Hepatocyte (in vitro differentiated cells): ENCODE data around the gene KRTDAP. TPM values are rescaled to one million over a fixed set of nuclear protein-coding genes. Genes with fewer than 3 reads are reported as not detected.

Experiments used
- DNase-seq: peaks from one replicate; pipeline ENCODE4 v3.0.0-alpha.2; 2016; ENCODE audit warnings: low spot score
- H2AFZ ChIP-seq: fragments of 200-600 bp; sonication (generic); 2 replicates; pipeline ENCODE4 v1.6.0; 2016; ENCODE audit warnings: antibody characterized with exemption, mild to moderate bottlenecking
- H3K27ac ChIP-seq: fragments of 200-600 bp; sonication (generic); 2 replicates; pipeline ENCODE4 v1.5.1; 2016; ENCODE audit warnings: mild to moderate bottlenecking
- H3K27me3 ChIP-seq: fragments of 200-600 bp; sonication (generic); 2 replicates; pipeline ENCODE4 v1.6.1; 2016
- H3K36me3 ChIP-seq: fragments of 200-600 bp; sonication (generic); replicated peaks from 2 replicates; pipeline ENCODE4 v1.5.1; 2016; ENCODE audit warnings: low read depth; ENCODE audit not compliant: insufficient read depth
- H3K4me1 ChIP-seq: fragments of 200-600 bp; sonication (generic); 2 replicates; pipeline ENCODE4 v1.5.1; 2016; ENCODE audit warnings: mild to moderate bottlenecking, moderate library complexity; ENCODE audit not compliant: insufficient read depth
- H3K4me2 ChIP-seq: fragments of 200-600 bp; sonication (generic); 2 replicates; pipeline ENCODE4 v1.6.0; 2016
- H3K4me3 ChIP-seq: fragments of 200-600 bp; sonication (generic); 2 replicates; pipeline ENCODE4 v1.5.1; 2016; ENCODE audit warnings: mild to moderate bottlenecking
- H3K79me2 ChIP-seq: fragments of 200-600 bp; sonication (generic); 2 replicates; pipeline ENCODE4 v1.6.0; 2017; ENCODE audit warnings: mild to moderate bottlenecking
- H3K9me2 ChIP-seq: fragments of 200-600 bp; sonication (generic); replicated peaks from 2 replicates; pipeline ENCODE4 v1.6.0; 2017; ENCODE audit warnings: mild to moderate bottlenecking; ENCODE audit not compliant: insufficient read depth
- H3K9me3 ChIP-seq: fragments of 200-600 bp; sonication (generic); 2 replicates; pipeline ENCODE4 v1.5.1; 2016; ENCODE audit warnings: low read depth, mild to moderate bottlenecking
- H4K20me1 ChIP-seq: fragments of 200-600 bp; sonication (generic); 2 replicates; pipeline ENCODE4 v1.6.0; 2016; ENCODE audit warnings: mild to moderate bottlenecking; ENCODE audit not compliant: insufficient read depth, poor library complexity, severe bottlenecking
- EZH2 ChIP-seq: fragments of 200-600 bp; sonication (generic); IDR thresholded peaks from 2 replicates; pipeline ENCODE4 v1.6.1; 2016; ENCODE audit warnings: antibody characterized with exemption, mild to moderate bottlenecking, borderline replicate concordance
- EZH2phosphoT487 ChIP-seq: fragments of 200-600 bp; sonication (generic); IDR thresholded peaks from one replicate; pipeline ENCODE4 v1.6.1; 2018; ENCODE audit warnings: antibody characterized with exemption, mild to moderate bottlenecking, low read depth, moderate library complexity; ENCODE audit not compliant: unreplicated experiment, severe bottlenecking
- WGBS: methylation state at CpG from one replicate; pipeline ENCODE4 v1.1.6; 2016; ENCODE audit warnings: low lambda C conversion rate; ENCODE audit errors: missing lambda C conversion rate; 5-methylcytosine and 5-hydroxymethylcytosine counted together
- polyA plus RNA-seq: library from polyadenylated mRNA; unstranded; fragments of >200 nt; fragmentation: Nextera tagmentation; extraction: Ambion mirVana; gene quantifications from 2 replicates; pipeline ENCODE4 v1.2.1, GENCODE V29; 2016
- total RNA-seq: library from RNA; depleted of rRNA; stranded (reverse); fragments of >200 nt; gene quantifications from 2 replicates; pipeline ENCODE4 v1.2.3, GENCODE V29; 2014
- TF ChIP-seq, protein P1 (sequence below): fragments of 200-600 bp; sonication (generic); IDR thresholded peaks from 2 replicates; pipeline ENCODE4 v1.5.1; 2016; ENCODE audit warnings: antibody characterized with exemption, mild to moderate bottlenecking; ENCODE audit not compliant: poor library complexity

The KRTDAP gene
- total and polyA plus RNA-seq, 2 experiments from 2014 or later: 0.97 to 1.6 TPM

DNA sequence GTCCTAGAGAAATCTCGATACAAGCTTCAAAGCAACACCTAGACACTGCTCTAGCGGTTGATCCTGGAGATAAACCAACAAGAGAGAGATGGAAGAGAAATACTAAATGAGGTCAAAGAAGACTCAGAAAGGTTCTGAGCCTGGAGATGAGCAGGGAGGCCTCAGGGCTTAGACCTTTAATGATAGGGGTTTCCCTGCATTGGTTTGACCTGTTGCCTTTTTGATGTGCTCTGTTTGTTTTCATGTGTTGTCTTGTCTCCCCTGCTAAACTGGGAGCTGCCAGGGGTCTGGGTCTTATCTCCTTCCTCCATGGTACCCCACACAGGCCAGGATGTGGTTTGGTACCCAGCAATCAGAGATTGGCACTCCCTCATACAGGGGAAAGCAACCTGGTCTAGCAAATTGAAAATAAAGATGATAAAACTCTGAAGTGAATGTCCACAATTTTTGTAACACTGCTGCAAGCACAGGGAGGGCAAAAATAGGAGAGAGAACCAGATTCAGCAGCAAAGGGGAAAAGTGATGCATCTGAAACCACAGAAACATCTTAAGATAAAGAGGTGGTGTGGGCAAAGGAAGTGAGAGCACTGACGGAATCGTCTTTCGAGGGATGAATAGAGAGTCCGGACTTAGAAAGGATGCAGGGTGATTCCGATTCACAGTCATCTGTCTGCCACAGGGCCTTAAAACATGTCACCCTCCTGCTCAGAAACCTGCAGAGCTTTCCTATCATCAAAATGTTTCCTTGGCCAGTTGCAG lies 38.7 kb downstream of the KRTDAP start:
- no peak for DNase-seq
- Histone ChIP-seq H3K36me3 (no peaks in the 10 kb centered on the region), H4K20me1 (no peaks in the 10 kb centered on the region), H3K4me1 (no peaks in the 10 kb centered on the region), H3K27ac (no peak overlapping the region), H3K4me2 (no peak overlapping the region), H3K9me3 (no peaks in the 10 kb centered on the region), H2AFZ (no peak overlapping the region), H3K79me2 (no peaks in the 10 kb centered on the region), H3K4me3 (no peak overlapping the region), H3K27me3 (no peaks in the 10 kb centered on the region), H3K9me2 (no peaks in the 10 kb centered on the region)
- WGBS: 85% methylated on average over 7 of the region's 7 CpGs
- TF ChIP-seq EZH2phosphoT487: no peak
- TF ChIP-seq EZH2: no peak
- TF ChIP-seq, protein P1, sequence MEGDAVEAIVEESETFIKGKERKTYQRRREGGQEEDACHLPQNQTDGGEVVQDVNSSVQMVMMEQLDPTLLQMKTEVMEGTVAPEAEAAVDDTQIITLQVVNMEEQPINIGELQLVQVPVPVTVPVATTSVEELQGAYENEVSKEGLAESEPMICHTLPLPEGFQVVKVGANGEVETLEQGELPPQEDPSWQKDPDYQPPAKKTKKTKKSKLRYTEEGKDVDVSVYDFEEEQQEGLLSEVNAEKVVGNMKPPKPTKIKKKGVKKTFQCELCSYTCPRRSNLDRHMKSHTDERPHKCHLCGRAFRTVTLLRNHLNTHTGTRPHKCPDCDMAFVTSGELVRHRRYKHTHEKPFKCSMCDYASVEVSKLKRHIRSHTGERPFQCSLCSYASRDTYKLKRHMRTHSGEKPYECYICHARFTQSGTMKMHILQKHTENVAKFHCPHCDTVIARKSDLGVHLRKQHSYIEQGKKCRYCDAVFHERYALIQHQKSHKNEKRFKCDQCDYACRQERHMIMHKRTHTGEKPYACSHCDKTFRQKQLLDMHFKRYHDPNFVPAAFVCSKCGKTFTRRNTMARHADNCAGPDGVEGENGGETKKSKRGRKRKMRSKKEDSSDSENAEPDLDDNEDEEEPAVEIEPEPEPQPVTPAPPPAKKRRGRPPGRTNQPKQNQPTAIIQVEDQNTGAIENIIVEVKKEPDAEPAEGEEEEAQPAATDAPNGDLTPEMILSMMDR: no peak

- Histone ChIP-seq H3K79me2 (no peaks in the 10 kb centered on the region), H4K20me1 (no peaks in the 10 kb centered on the region), H3K27ac (no peak overlapping the region), H2AFZ (no peak overlapping the region), H3K27me3 (no peaks in the 10 kb centered on the region), H3K9me2 (no peaks in the 10 kb centered on the region), H3K4me1 (no peaks in the 10 kb centered on the region), H3K36me3 (no peaks in the 10 kb centered on the region), H3K9me3 (no peaks in the 10 kb centered on the region), H3K4me2 (no peak overlapping the region), H3K4me3 (no peak overlapping the region)
- 83% methylated on average over 27 of the region's 27 CpGs for WGBS
- TF ChIP-seq, protein P1: no peak
- TF ChIP-seq EZH2 (no peak), EZH2phosphoT487 (no peak)
- peak; percentile 66 for DNase-seq
Measured at GRCh38 chr19:35449359-35450043, 40.8 kb downstream of the KRTDAP start.

- no peak for DNase-seq
- no peaks in the 10 kb centered on the region for H3K27me3 ChIP-seq
- no peak within 1 kb of the TSS for H3K4me3 ChIP-seq
- H3K79me2 ChIP-seq: no peaks in the 10 kb centered on the region
- no peak within 1 kb of the TSS for H3K4me2 ChIP-seq
- no peak within 1 kb of the TSS for H2AFZ ChIP-seq
- 91% methylated on average over 12 of the region's 12 CpGs for WGBS
- H3K4me1 ChIP-seq: no peaks in the 10 kb centered on the region
- H3K27ac ChIP-seq: peak within 1 kb of the TSS; percentile 28
- TF ChIP-seq EZH2phosphoT487 (no peak), EZH2 (no peak)
- TF ChIP-seq, protein P1: no peak
- H4K20me1 ChIP-seq: no peaks in the 10 kb centered on the region
- H3K36me3 ChIP-seq: no peaks in the 10 kb centered on the region
- H3K9me2 ChIP-seq: no peaks in the 10 kb centered on the region
- H3K9me3 ChIP-seq: no peaks in the 10 kb centered on the region
Measured at GRCh38 chr19:35447606-35448469, 42.4 kb downstream of the KRTDAP start, which contains the start of gene FFAR2. Gene FFAR2, plus strand, starts transcription at chr19:35448257. Its CDS starts 1,458 bp downstream, at chr19:35449715.
